ENCODE results near the gene PRDM16.

Gene PRDM16

DNA sequence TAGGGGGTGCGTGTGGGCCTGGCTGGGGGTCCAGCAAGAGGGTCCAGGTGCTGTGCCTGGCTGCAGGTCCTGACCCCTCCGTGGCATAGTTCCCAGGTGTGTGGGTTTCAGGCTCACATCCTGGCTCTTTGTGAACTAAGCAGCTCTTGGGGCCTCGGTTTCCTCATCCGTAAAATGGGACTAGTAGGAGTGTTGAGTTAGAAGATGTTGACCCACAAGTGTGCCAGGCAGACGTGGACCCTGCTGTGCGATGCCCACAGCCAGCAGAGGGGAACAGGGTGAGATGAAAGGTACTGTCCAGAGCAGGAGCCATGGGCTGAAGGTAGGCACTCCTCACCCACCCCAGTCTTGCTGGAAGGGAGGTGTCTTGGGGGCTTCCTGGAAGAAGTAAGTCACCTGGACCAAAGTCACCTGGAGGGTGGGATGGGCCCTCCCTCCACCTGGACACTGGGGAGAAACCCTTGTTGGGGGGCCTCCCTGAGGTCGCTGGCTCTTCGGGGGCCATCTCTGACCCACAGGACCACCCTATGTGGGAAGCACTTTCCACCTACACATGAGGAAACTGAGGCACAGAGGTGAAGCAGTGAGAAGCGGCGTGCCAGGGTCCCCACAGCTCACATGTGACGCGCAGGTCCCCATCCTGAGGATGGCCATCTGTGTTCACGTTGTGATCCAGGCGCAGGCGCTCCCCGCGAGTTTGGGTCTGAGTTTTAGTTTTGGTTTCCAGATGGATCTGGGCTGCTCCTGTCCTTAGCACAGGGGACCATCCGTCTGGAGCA, 386.9 kb downstream of the PRDM16 start:
- Histone ChIP-seq H3K36me3 (no peaks in the 10 kb centered on the region), H3K27me3 (peaks cover 7% of the 10 kb centered on the region; the same call in 1 of the 2 replicates), H3K4me3 (no peak overlapping the region), H3K9me3 (no peaks in the 10 kb centered on the region), H3K4me1 (peaks cover 76% of the 10 kb centered on the region), H3K27ac (no peak overlapping the region), H4K20me1 (peaks cover 30% of the 10 kb centered on the region), H3K4me2 (peak overlapping the region; percentile 92), H3K9ac (no peak overlapping the region)
- TF ChIP-seq Cebpa-rat (IDR thresholded peaks at IDR 0.05): no peak

DNA sequence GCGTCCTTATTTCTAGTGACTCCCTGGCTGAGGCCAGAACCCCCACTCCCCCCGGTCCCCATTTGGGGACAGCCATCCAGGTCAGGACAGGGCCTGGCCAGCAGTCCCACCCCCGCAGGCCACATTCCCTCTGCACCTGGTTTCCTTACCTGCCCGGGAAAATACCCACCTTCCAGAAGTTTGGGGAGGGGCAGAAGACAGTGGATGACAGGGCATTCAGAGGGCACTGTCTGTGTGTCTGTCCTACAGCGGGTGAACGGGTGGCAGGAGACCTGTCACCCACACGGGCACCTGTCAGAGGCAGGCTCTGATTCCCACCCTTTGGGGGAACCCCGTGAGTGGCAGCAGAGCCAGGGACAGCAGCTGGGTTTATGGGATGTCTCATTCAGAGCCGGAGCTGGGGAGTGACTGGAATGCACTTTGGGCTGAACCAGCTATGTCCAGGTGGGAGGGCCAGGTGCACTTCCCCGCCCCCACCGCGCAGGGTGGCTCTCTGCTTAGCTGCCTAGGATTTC, 387.5 kb downstream of the PRDM16 start:
- H3K27ac ChIP-seq: no peak overlapping the region
- peaks cover 30% of the 10 kb centered on the region for H4K20me1 ChIP-seq
- peaks cover 7% of the 10 kb centered on the region; the same call in 1 of the 2 replicates for H3K27me3 ChIP-seq
- H3K4me2 ChIP-seq: peak overlapping the region; percentile 92
- H3K9ac ChIP-seq: no peak overlapping the region
- no peaks in the 10 kb centered on the region for H3K9me3 ChIP-seq
- H3K4me3 ChIP-seq: no peak overlapping the region
- H3K4me1 ChIP-seq: peaks cover 76% of the 10 kb centered on the region
- TF ChIP-seq Cebpa-rat (IDR thresholded peaks at IDR 0.05): no peak
- H3K36me3 ChIP-seq: no peaks in the 10 kb centered on the region

DNA sequence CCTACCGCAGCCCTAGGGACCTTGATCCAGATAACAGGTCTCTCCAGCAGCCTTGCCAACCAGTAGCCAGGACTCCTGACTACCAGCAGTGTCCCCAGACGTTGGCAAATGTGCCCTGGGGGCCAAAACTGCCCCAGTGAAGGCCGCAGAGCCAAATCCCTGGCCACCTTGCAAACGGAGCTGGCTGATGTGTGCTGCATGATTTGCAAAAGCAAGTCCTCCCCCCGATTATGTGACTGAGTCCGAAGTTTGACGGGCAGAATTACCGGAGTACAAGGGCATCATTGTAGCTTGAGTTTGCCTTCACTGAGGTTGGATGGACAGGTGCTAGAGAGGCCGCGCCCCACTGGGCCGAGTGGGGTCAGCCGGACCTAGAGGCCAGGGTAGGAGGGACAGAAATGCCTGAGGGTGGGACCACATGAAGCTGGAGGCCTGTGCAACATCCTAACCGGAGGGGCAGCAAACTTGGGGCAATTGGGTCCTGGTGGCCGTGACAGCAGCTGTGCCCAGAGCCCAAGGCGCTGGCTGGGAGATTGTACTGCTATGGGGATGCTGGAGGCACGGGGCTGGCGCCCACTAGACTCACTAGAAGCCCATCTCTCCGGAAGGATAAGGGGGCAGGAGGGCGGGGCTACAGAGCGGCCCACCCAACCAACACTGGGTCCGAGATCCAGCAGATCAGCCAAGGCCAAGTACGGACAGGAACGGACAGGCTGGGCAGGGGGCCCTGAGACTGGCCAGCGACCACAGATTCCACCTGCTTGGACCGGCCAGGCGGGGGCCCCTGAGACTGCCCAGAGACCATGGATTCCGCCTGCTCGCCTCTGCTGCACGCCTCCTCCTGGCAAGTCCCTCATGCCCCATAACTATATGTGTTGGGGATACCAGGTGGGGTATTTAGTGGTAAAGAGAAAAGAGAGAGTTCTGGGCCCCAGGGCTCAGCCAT, 388.2 kb downstream of the PRDM16 start:
- H3K27ac ChIP-seq: no peak overlapping the region
- TF ChIP-seq Cebpa-rat (IDR thresholded peaks at IDR 0.05): no peak
- H3K4me2 ChIP-seq: peak overlapping the region; percentile 92
- no peak overlapping the region for H3K9ac ChIP-seq
- H4K20me1 ChIP-seq: peaks cover 29% of the 10 kb centered on the region
- no peaks in the 10 kb centered on the region for H3K36me3 ChIP-seq
- no peaks in the 10 kb centered on the region for H3K9me3 ChIP-seq
- H3K27me3 ChIP-seq: peaks cover 7% of the 10 kb centered on the region; the same call in 1 of the 2 replicates
- no peak overlapping the region for H3K4me3 ChIP-seq
- H3K4me1 ChIP-seq: peaks cover 76% of the 10 kb centered on the region

DNA sequence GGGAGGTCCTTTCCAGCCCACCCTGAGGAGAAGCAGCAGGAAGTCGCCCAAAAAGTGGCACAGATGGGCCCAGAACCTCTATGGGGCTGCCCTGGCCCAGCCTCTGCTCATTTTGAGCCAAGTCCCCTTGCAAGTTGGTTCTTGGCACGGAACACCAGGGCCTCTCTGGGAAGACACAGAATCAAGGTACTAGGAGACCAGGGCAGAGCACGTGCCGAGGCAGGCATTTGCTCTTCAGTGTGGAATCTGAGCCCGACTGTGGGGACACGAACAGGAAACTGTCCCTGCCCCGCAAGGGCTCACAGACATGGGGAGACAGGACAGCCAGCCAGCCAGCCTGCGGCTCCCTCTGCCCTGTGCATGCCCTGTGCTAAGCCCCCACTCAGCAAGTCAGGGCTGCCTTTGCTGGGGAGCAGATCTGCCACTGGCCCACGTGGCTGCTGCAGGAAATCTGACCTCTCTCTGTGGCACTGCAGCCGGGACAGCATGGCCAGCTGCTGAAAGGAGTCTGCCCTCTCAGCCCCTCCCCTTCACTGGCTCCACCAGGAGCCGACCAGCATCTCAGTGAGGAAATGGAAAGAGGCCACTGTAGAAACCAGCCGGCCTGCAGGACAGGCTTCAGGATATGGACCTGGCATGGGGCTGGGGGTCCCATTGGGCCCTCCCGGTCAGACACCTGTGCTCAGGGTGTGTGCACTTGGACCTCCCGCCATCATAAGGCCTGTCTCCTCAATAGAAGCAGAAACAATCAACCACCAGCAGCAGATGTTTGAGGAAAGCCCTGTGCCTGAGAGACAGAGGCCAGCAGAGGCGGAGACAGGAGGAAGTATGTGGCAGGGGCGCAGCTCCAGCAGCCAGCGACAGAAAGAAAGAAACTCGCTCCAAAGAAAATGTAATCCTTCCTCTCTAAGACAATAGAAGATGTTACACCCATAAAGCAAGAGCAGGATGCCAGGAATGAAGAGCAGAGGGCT, 389.2 kb downstream of the PRDM16 start:
- H3K4me1 ChIP-seq: peaks cover 72% of the 10 kb centered on the region
- H3K27ac ChIP-seq: peak overlapping the region; percentile 40
- peaks cover 21% of the 10 kb centered on the region for H4K20me1 ChIP-seq
- H3K4me3 ChIP-seq: no peak overlapping the region
- peak overlapping the region; percentile 92 for H3K4me2 ChIP-seq
- H3K9ac ChIP-seq: no peak overlapping the region
- TF ChIP-seq Cebpa-rat (IDR thresholded peaks at IDR 0.05): no peak
- no peaks in the 10 kb centered on the region for H3K36me3 ChIP-seq
- peaks cover 7% of the 10 kb centered on the region; the same call in 1 of the 2 replicates for H3K27me3 ChIP-seq
- no peaks in the 10 kb centered on the region for H3K9me3 ChIP-seq

DNA sequence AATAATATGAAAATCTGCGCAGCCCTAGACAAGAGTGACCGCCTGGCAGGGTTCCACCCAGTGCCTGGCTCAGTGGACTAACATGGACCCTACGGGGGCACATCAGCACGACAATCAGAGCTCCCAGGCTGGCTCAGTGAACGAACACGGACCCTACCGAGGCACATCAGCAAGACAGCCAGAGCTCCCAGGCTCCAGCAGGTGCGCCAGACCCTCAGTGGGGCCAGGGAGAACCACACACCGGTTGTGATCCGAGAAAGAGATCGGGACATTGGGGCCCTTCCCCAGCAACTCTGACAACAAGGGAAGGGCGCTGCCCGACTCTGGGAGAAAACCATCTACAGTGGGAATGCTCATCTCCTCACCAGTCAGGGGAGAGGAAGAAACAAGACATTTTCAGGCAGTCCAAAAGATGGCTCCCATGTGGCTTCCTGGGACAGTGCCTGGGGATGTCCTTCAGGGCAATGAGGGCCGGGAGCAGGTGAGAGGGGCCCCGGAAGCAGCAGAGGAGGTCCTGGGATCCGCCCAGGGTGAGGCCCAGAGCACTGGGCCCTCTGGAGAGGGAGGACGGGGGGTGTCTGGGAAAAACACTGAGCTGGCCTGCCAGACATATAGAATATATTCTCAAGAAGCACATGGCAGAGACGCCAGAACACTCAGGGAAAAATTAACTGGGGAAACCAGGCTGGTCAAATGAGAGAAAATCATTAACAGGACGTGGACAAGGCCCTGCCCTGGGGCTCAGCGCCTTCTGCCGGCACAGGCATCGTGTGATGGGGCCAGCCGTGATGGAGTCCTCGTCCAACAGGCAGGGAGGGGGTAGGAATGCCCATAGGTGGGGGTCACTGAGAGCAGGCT, 390.3 kb downstream of the PRDM16 start:
- H3K36me3 ChIP-seq: no peaks in the 10 kb centered on the region
- peaks cover 65% of the 10 kb centered on the region for H3K4me1 ChIP-seq
- no peak overlapping the region for H3K4me3 ChIP-seq
- peak overlapping the region; percentile 92 for H3K4me2 ChIP-seq
- TF ChIP-seq Cebpa-rat (IDR thresholded peaks at IDR 0.05): no peak
- H3K27ac ChIP-seq: no peak overlapping the region
- peaks cover 10% of the 10 kb centered on the region; the same call in 1 of the 2 replicates for H4K20me1 ChIP-seq
- no peaks in the 10 kb centered on the region for H3K27me3 ChIP-seq
- no peak overlapping the region for H3K9ac ChIP-seq
- no peaks in the 10 kb centered on the region for H3K9me3 ChIP-seq

DNA sequence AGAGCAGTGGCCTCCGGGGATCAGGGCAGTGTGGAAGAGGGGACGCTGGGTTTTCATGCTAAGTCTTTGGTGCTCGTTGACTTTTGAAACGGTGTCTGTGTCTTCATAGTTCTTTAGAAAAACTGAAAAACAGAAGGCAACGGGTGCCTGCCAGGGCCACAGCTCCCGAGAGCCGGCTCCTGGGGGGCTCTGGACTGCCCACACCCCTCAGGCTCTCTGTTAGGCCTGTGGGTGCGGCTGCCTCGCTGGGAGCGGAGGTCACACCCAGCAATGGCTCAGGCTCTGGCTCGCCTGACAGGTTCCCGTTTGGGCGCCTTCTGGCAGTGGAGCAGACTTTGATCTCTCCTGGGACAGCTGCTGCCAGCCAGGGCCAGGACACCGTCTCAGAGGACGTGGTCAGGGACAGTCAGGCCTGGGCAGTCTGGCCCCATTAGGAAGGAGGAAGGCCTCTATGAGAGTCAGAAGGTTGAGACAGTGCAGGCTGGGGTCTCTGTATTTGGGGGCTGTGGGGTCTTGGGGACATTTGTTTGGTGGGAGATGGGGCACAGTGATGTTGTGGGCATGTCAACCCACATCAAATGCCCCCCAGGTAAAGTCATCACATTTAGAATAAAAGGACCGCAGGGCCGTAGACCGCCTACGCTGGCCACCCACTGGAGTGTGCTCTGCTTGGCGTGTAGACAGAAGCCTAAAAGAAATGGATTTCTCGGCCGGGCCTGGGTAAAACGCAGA, 391.1 kb downstream of the PRDM16 start:
- no peaks in the 10 kb centered on the region for H3K36me3 ChIP-seq
- no peak overlapping the region for H3K4me3 ChIP-seq
- peak overlapping the region; percentile 92 for H3K4me2 ChIP-seq
- H4K20me1 ChIP-seq: peaks cover 10% of the 10 kb centered on the region; the same call in 1 of the 2 replicates
- H3K9ac ChIP-seq: no peak overlapping the region
- no peaks in the 10 kb centered on the region for H3K27me3 ChIP-seq
- TF ChIP-seq Cebpa-rat (IDR thresholded peaks at IDR 0.05): no peak
- H3K9me3 ChIP-seq: no peaks in the 10 kb centered on the region
- H3K27ac ChIP-seq: no peak overlapping the region
- H3K4me1 ChIP-seq: peaks cover 70% of the 10 kb centered on the region

DNA sequence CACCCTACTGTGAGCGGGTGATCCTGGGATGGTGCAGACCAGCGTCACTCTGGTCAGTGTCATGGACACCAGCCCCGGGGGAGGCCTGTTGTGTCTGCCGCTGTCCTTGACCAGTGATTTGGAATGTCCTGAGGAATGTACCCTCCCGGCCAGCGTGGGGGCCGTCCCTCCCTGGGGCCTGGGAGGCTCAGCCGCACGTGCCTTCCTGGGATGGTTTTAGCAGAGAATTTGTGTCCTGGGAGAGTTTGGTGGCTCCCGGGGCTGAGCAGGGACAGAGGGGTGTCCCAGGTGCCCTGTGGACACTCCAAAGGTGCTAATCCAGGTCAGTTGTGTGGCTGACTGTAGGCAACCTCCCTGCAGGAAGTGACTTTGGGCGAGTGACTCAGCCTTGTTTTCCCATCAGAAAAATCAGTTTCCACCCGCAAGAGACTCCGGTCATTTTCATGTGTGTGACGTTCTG, 391.7 kb downstream of the PRDM16 start:
- Histone ChIP-seq H3K36me3 (no peaks in the 10 kb centered on the region), H3K4me2 (no peak overlapping the region), H3K9me3 (no peaks in the 10 kb centered on the region), H3K4me3 (no peak overlapping the region), H3K4me1 (peaks cover 70% of the 10 kb centered on the region), H3K9ac (no peak overlapping the region), H3K27me3 (no peaks in the 10 kb centered on the region), H4K20me1 (peaks cover 10% of the 10 kb centered on the region; the same call in 1 of the 2 replicates), H3K27ac (no peak overlapping the region)
- no peak for TF ChIP-seq Cebpa-rat (IDR thresholded peaks at IDR 0.05)

Measured in BLaER1 (cell line).